GM12801 (cell line): Measurements from ENCODE around the gene MAP3K1.

Experiments used
- TF ChIP-seq, protein P1 (sequence below): IDR thresholded peaks from one replicate; pipeline ENCODE4 v1.5.1; 2011; ENCODE audit warnings: control low read depth; ENCODE audit not compliant: insufficient read length; ENCODE audit errors: extremely low read depth

MAP3K1 gene

DNA sequence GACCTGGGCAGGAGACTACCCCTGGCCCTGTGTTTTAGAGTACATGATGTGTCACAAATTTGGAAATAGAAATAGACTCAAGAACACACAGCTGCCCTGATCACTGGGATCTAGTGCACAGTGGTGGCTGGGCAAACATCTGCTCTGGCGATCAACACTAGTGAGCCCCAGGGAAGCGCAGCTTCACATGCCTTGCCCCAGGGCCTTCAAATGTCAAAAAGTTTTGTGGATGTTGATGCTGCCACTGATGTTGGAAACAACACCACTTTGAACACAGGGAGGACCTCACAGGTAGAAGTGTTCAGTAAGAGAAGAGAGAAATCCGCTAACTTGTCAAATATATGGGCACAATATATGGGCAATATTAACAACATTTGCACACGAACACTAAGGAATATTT, 7.1 kb upstream of the MAP3K1 start:
- TF ChIP-seq, protein P1, sequence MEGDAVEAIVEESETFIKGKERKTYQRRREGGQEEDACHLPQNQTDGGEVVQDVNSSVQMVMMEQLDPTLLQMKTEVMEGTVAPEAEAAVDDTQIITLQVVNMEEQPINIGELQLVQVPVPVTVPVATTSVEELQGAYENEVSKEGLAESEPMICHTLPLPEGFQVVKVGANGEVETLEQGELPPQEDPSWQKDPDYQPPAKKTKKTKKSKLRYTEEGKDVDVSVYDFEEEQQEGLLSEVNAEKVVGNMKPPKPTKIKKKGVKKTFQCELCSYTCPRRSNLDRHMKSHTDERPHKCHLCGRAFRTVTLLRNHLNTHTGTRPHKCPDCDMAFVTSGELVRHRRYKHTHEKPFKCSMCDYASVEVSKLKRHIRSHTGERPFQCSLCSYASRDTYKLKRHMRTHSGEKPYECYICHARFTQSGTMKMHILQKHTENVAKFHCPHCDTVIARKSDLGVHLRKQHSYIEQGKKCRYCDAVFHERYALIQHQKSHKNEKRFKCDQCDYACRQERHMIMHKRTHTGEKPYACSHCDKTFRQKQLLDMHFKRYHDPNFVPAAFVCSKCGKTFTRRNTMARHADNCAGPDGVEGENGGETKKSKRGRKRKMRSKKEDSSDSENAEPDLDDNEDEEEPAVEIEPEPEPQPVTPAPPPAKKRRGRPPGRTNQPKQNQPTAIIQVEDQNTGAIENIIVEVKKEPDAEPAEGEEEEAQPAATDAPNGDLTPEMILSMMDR, result no peak

DNA sequence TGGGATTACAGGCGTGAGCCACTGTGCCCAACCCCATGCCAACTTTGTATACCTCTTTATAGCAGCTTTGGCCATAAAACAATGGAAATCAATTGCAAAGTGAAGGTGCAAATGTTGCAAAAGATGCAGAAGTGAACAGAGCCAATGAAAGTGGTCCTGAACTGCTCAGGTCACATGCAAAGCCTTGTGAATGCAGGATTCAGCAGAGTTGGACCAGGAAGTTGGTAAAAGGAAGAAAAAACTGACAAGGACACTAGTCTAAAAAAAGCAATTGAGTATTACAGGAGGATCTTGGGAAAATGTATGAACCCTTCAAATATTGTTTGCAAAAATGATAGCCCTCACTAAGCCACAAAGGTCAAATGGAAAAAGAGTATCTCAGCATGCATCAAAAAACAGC, 4.5 kb upstream of the MAP3K1 start:
- TF ChIP-seq, protein P1, result no peak

DNA sequence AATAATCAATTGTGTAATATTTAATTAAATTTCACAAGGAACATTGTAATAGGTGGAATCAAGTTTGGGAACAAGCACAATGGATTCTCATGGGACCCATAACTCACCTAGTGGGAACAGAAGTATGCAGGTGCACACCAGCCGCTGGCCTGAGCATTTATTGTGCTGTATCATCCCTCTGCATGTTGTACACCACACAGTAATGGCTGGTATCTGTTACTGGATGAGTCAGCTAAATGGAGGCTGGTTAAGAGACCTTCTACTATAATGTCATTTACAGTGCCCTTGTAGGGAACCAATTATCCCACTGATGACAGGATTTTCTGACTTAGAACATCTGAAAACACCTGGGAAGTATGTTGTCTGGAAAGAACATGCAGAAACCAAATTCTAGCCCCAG, 3.2 kb upstream of the MAP3K1 start:
- TF ChIP-seq, protein P1, result no peak

DNA sequence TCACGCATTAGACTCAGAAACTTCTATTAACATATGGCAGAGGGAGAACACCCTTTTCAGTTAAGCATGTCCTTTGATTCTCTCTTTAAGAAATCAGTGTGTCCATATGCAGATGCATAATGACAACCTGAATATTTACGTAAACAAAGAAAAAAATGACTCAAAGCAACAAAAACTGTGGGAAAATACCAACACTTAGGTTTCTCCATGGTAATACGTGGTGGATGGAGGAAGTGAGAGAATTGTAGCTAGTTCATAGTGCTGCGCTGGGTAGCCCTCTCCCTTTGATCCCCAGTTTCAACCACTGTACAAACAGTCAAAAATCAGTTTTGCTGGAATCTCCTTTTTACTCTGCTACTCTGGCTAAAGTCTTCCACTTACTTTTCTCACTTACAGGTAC, 2.0 kb upstream of the MAP3K1 start:
- TF ChIP-seq, protein P1, result no peak

DNA sequence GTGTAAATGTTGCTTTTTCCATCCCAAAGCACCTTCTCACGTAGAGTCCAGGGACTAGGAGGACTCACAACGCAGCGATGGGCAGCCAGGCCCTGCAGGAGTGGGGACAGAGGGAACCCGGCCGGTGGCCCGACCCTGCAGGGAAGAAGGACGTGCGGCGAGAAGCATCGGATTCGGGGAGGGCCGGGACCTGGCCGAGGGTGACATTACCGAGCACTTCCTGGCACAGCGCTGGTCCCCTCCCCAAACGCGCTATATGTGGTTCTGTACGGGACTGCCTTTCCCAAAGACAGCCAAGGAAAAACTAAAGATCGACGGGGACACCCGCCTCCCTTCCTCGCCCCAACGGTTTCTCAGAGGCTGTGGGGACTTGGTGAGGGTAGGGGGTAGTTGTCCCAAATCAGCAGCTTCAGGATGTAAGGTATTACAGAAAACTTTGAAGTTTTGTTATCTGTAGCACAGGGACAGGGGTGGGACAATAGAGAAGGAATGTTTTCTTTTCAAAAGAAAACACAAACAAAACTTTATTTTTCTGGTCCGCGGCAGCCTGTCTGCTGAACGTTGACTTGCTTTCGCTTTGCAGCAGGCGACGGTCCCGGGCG, 887 bp upstream of the MAP3K1 start:
- TF ChIP-seq, protein P1, result no peak

DNA sequence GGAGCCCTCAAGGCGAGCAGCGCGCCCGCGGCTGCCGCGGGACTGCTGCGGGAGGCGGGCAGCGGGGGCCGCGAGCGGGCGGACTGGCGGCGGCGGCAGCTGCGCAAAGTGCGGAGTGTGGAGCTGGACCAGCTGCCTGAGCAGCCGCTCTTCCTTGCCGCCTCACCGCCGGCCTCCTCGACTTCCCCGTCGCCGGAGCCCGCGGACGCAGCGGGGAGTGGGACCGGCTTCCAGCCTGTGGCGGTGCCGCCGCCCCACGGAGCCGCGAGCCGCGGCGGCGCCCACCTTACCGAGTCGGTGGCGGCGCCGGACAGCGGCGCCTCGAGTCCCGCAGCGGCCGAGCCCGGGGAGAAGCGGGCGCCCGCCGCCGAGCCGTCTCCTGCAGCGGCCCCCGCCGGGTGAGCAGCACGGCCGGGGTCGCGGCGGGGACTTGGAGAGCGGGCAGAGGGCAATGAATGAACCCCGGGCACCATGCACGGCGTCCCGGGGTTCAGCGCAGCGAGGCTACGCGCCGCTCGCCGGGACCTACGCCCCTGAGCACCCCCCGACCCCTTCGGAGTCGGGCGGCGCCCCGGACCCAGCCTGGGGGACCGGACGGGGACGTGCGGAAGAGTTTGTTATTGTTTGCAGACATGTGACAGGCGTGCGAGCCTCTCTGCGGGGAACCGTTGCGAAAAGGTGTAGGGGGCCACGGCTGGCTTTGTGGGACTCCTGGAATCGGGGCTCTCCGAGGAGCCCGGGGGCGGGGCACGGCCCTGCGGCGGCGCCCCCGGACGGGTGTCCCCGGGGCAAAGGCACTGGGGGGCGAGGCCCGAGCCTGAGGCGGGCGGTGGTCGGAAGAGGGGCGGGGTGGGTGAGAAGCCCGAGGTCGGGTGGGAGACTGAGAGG, 553 bp downstream of the MAP3K1 start:
- TF ChIP-seq, protein P1, result no peak

DNA sequence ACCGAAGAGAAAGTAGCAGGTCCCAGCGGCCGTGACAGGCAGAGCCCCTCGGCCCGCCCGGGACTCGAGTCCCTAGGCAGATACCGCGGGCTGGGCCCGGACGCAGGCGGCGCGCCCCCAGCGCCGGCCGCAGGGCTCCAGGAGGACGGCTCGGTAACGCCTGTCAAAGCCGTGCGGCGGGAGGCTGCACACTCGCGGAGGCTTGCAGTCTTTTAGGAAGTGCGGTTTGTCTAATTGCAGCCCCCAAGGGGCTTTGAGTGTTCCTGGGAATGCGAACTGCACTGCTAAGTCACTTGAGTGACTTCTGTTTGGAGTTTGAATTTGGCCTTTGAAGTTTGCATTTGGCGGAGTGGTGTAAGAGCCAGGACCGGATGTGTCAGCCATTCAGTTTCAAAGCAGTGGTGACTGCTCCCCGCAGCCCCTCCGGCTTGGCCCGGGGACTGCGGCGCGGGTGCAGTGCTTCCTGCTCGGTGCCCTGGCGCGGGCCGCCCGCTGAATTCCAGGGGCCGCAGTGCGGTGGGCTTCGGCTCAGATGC, 1.3 kb downstream of the MAP3K1 start:
- TF ChIP-seq, protein P1, result no peak
